Stimulated activated effector memory CD8-positive, alpha-beta T cell treated with anti-CD3 and anti-CD28 coated beads, Interleukin-12 subunit alpha, Interleukin-12 subunit beta, amount 100 ng/mL, for 72 hours (primary cell): Measurements from ENCODE around the gene TMEM120B.
"Not testable (repeated sequence)": the region's sequence is repeated elsewhere in the genome, so short reads cannot be mapped to it uniquely, and the experiment has no call there.

Source experiments
- ATAC-seq: fragments of 150-1000 bp; cut with Tn5 transposase; 2 replicates; pipeline ENCODE4 v1.10.0; 2021
- DNase-seq, 2 donors: peaks; one replicate each; pipeline ENCODE4 v3.0.0; 2021 to 2022; ENCODE audit warnings: low spot score in 2 of 2
- H3K27ac Mint-ChIP-seq: one replicate; pipeline ENCODE4 v1.8.0; 2022; ENCODE audit warnings: mild to moderate bottlenecking, mixed read lengths
- H3K36me3 Mint-ChIP-seq: one replicate; pipeline ENCODE4 v1.8.0; 2022; ENCODE audit warnings: mild to moderate bottlenecking, mixed read lengths
- H3K4me1 Mint-ChIP-seq: one replicate; pipeline ENCODE4 v1.8.0; 2022; ENCODE audit warnings: mixed read lengths
- H3K4me3 Mint-ChIP-seq: one replicate; pipeline ENCODE4 v1.8.0; 2022; ENCODE audit warnings: mild to moderate bottlenecking, mixed read lengths
- H3K9me3 Mint-ChIP-seq: one replicate; pipeline ENCODE4 v1.8.0; 2022; ENCODE audit warnings: mixed read lengths

The TMEM120B gene

DNA sequence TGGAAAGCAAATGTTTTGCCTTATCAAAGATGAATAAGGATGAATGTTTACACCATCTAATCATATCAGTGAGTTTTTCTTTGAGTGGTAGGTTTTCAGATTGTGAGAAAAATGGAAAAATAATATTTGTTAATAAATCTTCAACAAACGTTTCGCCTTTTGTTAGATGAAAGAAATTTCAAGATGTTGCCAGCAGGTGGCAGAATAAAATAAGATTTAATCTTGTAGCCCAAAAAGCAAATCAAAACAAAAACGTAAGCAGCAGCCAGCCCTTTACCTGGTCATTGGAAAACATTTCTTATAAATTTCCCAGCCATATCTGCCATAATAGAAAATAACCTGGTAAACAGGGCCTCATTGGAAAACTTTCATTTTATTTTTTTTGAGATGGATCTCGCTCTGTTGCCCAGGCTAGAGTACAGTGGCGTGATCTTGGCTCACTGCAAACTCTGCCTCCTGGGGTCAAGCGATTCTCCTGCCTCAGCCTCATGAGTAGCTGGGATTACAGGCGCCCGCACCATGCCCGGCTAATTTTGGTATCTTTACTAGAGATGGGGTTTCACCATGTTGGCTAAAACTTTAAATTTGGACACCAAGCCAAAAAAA lies 15.4 kb upstream of the TMEM120B start:
- no peak for DNase-seq
- H3K4me3 Mint-ChIP-seq, result no peak overlapping the region
- no peak for ATAC-seq
- H3K9me3 Mint-ChIP-seq, result no peaks in the 10 kb centered on the region
- no peak overlapping the region for H3K27ac Mint-ChIP-seq
- H3K4me1 Mint-ChIP-seq, result no peaks in the 10 kb centered on the region
- no peaks in the 10 kb centered on the region for H3K36me3 Mint-ChIP-seq

GRCh38 chr12:121697861-121698260 lies 14.7 kb upstream of the TMEM120B start:
- H3K4me3 Mint-ChIP-seq, H3K36me3 Mint-ChIP-seq, H3K27ac Mint-ChIP-seq, H3K9me3 Mint-ChIP-seq, H3K4me1 Mint-ChIP-seq, DNase-seq, ATAC-seq: not testable (repeated sequence)

DNA sequence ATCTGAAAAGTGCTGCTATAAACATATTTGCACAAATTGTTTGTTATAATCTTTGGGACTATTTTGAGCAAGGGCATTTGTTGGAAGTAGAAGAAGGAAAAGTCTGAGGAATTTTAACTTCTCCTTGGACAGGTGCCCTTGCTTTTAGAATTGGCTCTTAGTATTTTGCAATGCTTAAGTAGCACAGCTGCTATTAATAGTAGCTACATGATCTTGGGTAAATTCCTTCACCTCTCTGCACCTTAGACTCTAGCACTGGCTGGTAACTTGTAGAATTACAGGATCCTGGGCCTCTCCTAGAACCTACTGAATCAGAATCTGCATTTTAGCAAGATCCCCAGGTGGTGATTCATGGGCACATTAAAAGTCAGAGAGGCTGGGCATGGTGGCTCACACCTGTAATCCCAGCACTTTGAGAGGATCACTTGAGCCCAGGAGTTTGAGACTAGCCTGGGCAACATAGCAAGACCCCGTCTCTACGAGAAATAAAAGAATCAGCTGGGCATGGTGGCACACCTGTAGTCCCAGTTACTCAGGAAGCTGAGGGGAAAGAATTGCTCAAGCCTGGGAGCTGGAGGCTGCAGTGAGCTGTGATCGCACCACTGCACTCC lies 10.8 kb upstream of the TMEM120B start:
- no peak for ATAC-seq
- Mint-ChIP-seq H3K27ac (no peak overlapping the region), H3K36me3 (no peaks in the 10 kb centered on the region), H3K4me1 (no peaks in the 10 kb centered on the region), H3K4me3 (no peak overlapping the region), H3K9me3 (no peaks in the 10 kb centered on the region)
- DNase-seq, result no peak

DNA sequence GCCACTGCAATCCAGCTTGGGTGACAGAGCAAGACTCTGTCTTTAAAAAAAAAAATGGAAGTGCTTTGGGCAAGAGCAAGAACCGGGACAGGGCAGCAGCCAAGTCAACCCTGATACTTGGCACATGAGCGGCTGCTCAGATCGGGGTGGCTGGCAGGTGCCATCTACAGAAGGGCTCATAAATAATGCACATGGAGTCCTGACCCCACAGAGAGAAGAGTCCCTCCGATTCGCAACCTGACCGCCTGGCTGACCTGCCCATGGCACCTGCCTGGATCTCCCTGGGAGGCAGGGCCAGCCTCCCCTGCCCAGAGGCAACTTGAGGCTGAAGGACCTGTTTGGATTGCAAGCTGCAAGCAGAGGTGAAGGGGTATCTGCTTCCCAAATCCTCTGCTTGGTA lies 9.6 kb upstream of the TMEM120B start:
- DNase-seq (no peak), ATAC-seq (no peak)
- Mint-ChIP-seq H3K4me1 (no peaks in the 10 kb centered on the region), H3K36me3 (no peaks in the 10 kb centered on the region), H3K4me3 (no peak overlapping the region), H3K27ac (no peak overlapping the region), H3K9me3 (no peaks in the 10 kb centered on the region)

- DNase-seq (no peak), ATAC-seq (no peak)
- Mint-ChIP-seq H3K9me3 (no peaks in the 10 kb centered on the region), H3K36me3 (no peaks in the 10 kb centered on the region), H3K27ac (no peak overlapping the region), H3K4me3 (no peak overlapping the region), H3K4me1 (no peaks in the 10 kb centered on the region)
Observed at GRCh38 chr12:121705514-121705913, 7.0 kb upstream of the TMEM120B start.

- no peak overlapping the region for H3K27ac Mint-ChIP-seq
- DNase-seq (no peak), ATAC-seq (no peak)
- H3K4me3 Mint-ChIP-seq, result no peak overlapping the region
- peaks cover 16% of the 10 kb centered on the region for H3K4me1 Mint-ChIP-seq
- H3K36me3 Mint-ChIP-seq, result no peaks in the 10 kb centered on the region
- H3K9me3 Mint-ChIP-seq, result no peaks in the 10 kb centered on the region
Observed at GRCh38 chr12:121708313-121709063, 4.1 kb upstream of the TMEM120B start.

GRCh38 chr12:121709064-121709424 lies 3.5 kb upstream of the TMEM120B start:
- ATAC-seq, H3K36me3 Mint-ChIP-seq: not testable (repeated sequence)

DNA sequence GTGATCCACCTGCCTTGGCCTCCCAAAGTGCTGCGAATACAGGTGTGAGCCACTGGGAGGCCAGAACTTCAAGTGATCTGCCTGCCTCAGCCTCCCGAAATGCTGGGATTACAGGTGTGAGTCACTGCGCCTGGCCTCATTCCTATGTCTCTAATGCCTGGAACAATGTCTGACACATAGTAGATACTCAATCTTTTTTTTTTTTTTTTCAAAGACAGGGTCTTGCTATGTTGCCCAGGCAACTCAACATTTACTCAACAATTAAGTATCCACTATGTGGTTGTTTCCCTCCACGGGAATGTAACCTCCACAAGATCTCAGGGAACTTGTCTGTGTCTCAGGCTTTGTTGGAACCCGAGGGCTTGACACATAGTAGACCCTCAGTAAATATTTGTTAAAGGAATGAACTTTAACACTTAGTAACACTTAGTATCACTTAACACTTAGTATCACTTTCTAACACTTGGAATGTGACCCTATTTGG lies 3.0 kb upstream of the TMEM120B start:
- ATAC-seq, result no peak
- Mint-ChIP-seq H3K4me3 (no peak overlapping the region), H3K4me1 (peaks cover 22% of the 10 kb centered on the region), H3K9me3 (no peaks in the 10 kb centered on the region), H3K27ac (no peak overlapping the region), H3K36me3 (no peaks in the 10 kb centered on the region)
- no peak for DNase-seq

More at GRCh38 chr12:121709064-121709424, 3.5 kb upstream of the TMEM120B start:
- peaks cover 21% of the 10 kb centered on the region for H3K4me1 Mint-ChIP-seq
- not testable (repeated sequence) for H3K27ac Mint-ChIP-seq, H3K9me3 Mint-ChIP-seq, H3K4me3 Mint-ChIP-seq, DNase-seq

- Mint-ChIP-seq H3K36me3 (peaks cover 8% of the 10 kb centered on the region), H3K4me3 (peak overlapping the region; percentile 92), H3K9me3 (no peaks in the 10 kb centered on the region), H3K27ac (peak overlapping the region; percentile 92), H3K4me1 (peaks cover 31% of the 10 kb centered on the region)
- ATAC-seq, result no peak
- no peak for DNase-seq
Observed at GRCh38 chr12:121711361-121712189, 977 bp upstream of the TMEM120B start.

GRCh38 chr12:121712190-121712460 lies 427 bp upstream of the TMEM120B start:
- peaks cover 8% of the 10 kb centered on the region for H3K36me3 Mint-ChIP-seq
- DNase-seq (no peak), ATAC-seq (peak; percentile 57)
- peaks cover 31% of the 10 kb centered on the region for H3K4me1 Mint-ChIP-seq
- H3K9me3 Mint-ChIP-seq, result no peaks in the 10 kb centered on the region
- peak overlapping the region; percentile 92 for H3K27ac Mint-ChIP-seq
- H3K4me3 Mint-ChIP-seq, result peak overlapping the region; percentile 92

- Mint-ChIP-seq H3K36me3 (peaks cover 8% of the 10 kb centered on the region), H3K4me3 (peak overlapping the region; percentile 92), H3K9me3 (no peaks in the 10 kb centered on the region), H3K4me1 (peaks cover 31% of the 10 kb centered on the region), H3K27ac (peak overlapping the region; percentile 69)
- DNase-seq (no peak), ATAC-seq (no peak)
Observed at GRCh38 chr12:121713257-121713777, 765 bp downstream of the TMEM120B start.

- peaks cover 36% of the 10 kb centered on the region for H3K4me1 Mint-ChIP-seq
- DNase-seq (peak in 1 of 2 donors; percentile 52), ATAC-seq (no peak)
- peaks cover 8% of the 10 kb centered on the region for H3K36me3 Mint-ChIP-seq
- no peak overlapping the region for H3K27ac Mint-ChIP-seq
- no peaks in the 10 kb centered on the region for H3K9me3 Mint-ChIP-seq
- H3K4me3 Mint-ChIP-seq, result peak overlapping the region; percentile 92
Observed at GRCh38 chr12:121713793-121714192, 1.2 kb downstream of the TMEM120B start.

DNA sequence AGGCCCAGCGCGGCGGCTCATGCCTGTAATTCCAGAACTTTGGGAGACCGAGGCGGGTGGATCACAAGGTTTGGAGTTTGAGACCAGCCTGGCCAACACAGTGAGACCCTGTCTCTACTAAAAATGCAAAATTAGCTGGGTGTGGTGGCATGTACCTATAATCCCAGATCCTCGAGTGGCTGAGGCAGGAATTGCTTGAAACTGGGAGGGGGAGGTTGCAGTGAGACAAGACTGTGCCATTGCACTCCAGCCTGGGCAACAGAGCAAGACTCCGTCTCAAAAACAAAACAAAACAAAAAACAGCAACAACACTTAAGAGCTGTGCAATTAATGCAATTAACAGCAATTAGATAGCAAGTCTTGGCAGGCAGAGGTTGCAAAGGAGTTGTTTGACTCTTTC lies 2.5 kb downstream of the TMEM120B start:
- not testable (repeated sequence) for DNase-seq, H3K9me3 Mint-ChIP-seq, H3K36me3 Mint-ChIP-seq, ATAC-seq, H3K4me3 Mint-ChIP-seq, H3K27ac Mint-ChIP-seq
- H3K4me1 Mint-ChIP-seq, result peaks cover 38% of the 10 kb centered on the region

DNA sequence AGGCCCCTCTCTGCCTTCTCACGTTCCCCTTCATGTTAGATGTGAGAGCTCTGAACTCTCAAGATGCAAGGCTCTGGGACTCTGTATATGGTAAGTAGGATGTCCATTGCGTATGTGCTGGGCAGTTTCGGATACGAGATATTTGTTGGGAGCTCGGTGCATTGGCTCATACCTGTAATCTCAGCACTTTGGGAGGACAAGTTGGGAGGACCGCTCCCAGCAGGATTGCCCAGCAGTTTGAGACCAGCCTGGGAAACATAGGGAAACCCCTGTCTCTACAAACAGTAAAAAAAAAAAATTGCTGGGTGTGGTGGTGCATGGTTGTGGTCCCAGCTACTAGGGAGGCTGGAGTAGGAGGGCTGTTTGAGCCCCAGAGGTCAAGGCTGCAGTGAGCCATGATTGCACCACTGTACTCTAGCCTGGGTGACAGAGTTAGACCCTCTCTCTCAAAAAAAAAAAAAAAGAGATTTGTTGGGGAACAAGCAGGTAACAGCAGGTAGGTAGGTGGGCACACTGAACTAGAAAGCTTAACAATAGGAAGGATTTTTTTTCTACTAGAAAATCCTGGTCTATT lies 3.4 kb downstream of the TMEM120B start:
- Mint-ChIP-seq H3K4me3 (no peak overlapping the region), H3K4me1 (peaks cover 38% of the 10 kb centered on the region), H3K36me3 (peaks cover 8% of the 10 kb centered on the region), H3K27ac (no peak overlapping the region), H3K9me3 (no peaks in the 10 kb centered on the region)
- no peak for DNase-seq
- ATAC-seq, result no peak
